ENCODE measurements around the gene TPSAB1. TPM values are rescaled to one million over a fixed set of nuclear protein-coding genes. Genes with fewer than 3 reads are reported as not detected.
"Not testable (repeated sequence)": the region's sequence is repeated elsewhere in the genome, so short reads cannot be mapped to it uniquely, and the experiment has no call there.

The TPSAB1 gene
- total RNA-seq, 1 experiment from 2014 or later: not detected

GRCh38 chr16:1225728-1226311 lies 14.7 kb upstream of the TPSAB1 start:
- H3K27me3 ChIP-seq: peaks cover 18% of the 10 kb centered on the region
- not testable (repeated sequence) for H3K4me1 ChIP-seq; DNase-seq; H3K4me3 ChIP-seq; H3K27ac ChIP-seq; H3K36me3 ChIP-seq; H3K9me3 ChIP-seq (replicated peaks)

GRCh38 chr16:1226692-1227091 lies 13.8 kb upstream of the TPSAB1 start:
- not testable (repeated sequence) for H3K36me3 ChIP-seq; H3K4me1 ChIP-seq; DNase-seq; H3K9me3 ChIP-seq (replicated peaks); H3K27ac ChIP-seq; H3K4me3 ChIP-seq
- peaks cover 18% of the 10 kb centered on the region for H3K27me3 ChIP-seq

GRCh38 chr16:1228227-1228626 lies 12.3 kb upstream of the TPSAB1 start:
- not testable (repeated sequence) for H3K4me1 ChIP-seq; H3K4me3 ChIP-seq; DNase-seq; H3K27ac ChIP-seq; H3K36me3 ChIP-seq; H3K9me3 ChIP-seq (replicated peaks)
- peaks cover 13% of the 10 kb centered on the region for H3K27me3 ChIP-seq

GRCh38 chr16:1229476-1229875 lies 11.0 kb upstream of the TPSAB1 start:
- H3K4me1 ChIP-seq; H3K36me3 ChIP-seq; H3K27ac ChIP-seq; H3K9me3 ChIP-seq (replicated peaks); DNase-seq; H3K27me3 ChIP-seq; H3K4me3 ChIP-seq: not testable (repeated sequence)

- H3K27me3 ChIP-seq; DNase-seq; H3K4me1 ChIP-seq; H3K9me3 ChIP-seq (replicated peaks); H3K4me3 ChIP-seq; H3K27ac ChIP-seq; H3K36me3 ChIP-seq: not testable (repeated sequence)
Measured at GRCh38 chr16:1230084-1230470, 10.4 kb upstream of the TPSAB1 start, which contains the start of gene TPSB2. Gene TPSB2, minus strand, starts transcription at chr16:1230184. Its CDS starts 233 bp downstream, at chr16:1229951.

GRCh38 chr16:1230471-1231212 lies 9.9 kb upstream of the TPSAB1 start:
- H3K36me3 ChIP-seq; H3K4me1 ChIP-seq; H3K9me3 ChIP-seq (replicated peaks); DNase-seq; H3K4me3 ChIP-seq; H3K27ac ChIP-seq; H3K27me3 ChIP-seq: not testable (repeated sequence)

GRCh38 chr16:1231301-1231700 lies 9.2 kb upstream of the TPSAB1 start:
- H3K27me3 ChIP-seq; H3K36me3 ChIP-seq; H3K27ac ChIP-seq; H3K4me1 ChIP-seq; DNase-seq; H3K9me3 ChIP-seq (replicated peaks); H3K4me3 ChIP-seq: not testable (repeated sequence)

- H3K36me3 ChIP-seq, DNase-seq: not testable (repeated sequence)
Measured at GRCh38 chr16:1232049-1232748, 8.3 kb upstream of the TPSAB1 start.

GRCh38 chr16:1236659-1237058 lies 3.8 kb upstream of the TPSAB1 start:
- H3K4me1 ChIP-seq; H3K27ac ChIP-seq; H3K36me3 ChIP-seq; H3K9me3 ChIP-seq (replicated peaks); DNase-seq; H3K27me3 ChIP-seq; H3K4me3 ChIP-seq: not testable (repeated sequence)

More at GRCh38 chr16:1232049-1232748, 8.3 kb upstream of the TPSAB1 start:
- H3K4me1 ChIP-seq; H3K9me3 ChIP-seq (replicated peaks); H3K27ac ChIP-seq; H3K27me3 ChIP-seq; H3K4me3 ChIP-seq: not testable (repeated sequence)

GRCh38 chr16:1237990-1238389 lies 2.5 kb upstream of the TPSAB1 start:
- no peaks in the 10 kb centered on the region for H3K36me3 ChIP-seq
- no peaks in the 10 kb centered on the region for H3K4me1 ChIP-seq
- H3K4me3 ChIP-seq: no peak overlapping the region
- H3K9me3 ChIP-seq (replicated peaks): no peaks in the 10 kb centered on the region
- no peaks in the 10 kb centered on the region for H3K27me3 ChIP-seq
- no peak overlapping the region for H3K27ac ChIP-seq
- DNase-seq: no peak

- not testable (repeated sequence) for H3K36me3 ChIP-seq; H3K4me1 ChIP-seq; H3K27me3 ChIP-seq; H3K9me3 ChIP-seq (replicated peaks); DNase-seq; H3K4me3 ChIP-seq; H3K27ac ChIP-seq
Measured at GRCh38 chr16:1238909-1239308, 1.6 kb upstream of the TPSAB1 start.

- not testable (repeated sequence) for H3K27ac ChIP-seq; DNase-seq; H3K9me3 ChIP-seq (replicated peaks); H3K36me3 ChIP-seq; H3K4me3 ChIP-seq; H3K27me3 ChIP-seq; H3K4me1 ChIP-seq
Measured at GRCh38 chr16:1239575-1239974, 930 bp upstream of the TPSAB1 start.

- not testable (repeated sequence) for H3K27me3 ChIP-seq; H3K27ac ChIP-seq; H3K36me3 ChIP-seq; DNase-seq; H3K9me3 ChIP-seq (replicated peaks); H3K4me3 ChIP-seq; H3K4me1 ChIP-seq
Measured at GRCh38 chr16:1241081-1241480, 576 bp downstream of the TPSAB1 start.

- H3K36me3 ChIP-seq; H3K27ac ChIP-seq; H3K4me3 ChIP-seq; H3K27me3 ChIP-seq; DNase-seq; H3K9me3 ChIP-seq (replicated peaks); H3K4me1 ChIP-seq: not testable (repeated sequence)
Measured at GRCh38 chr16:1243363-1243762, 2.9 kb downstream of the TPSAB1 start.

- not testable (repeated sequence) for H3K4me3 ChIP-seq; H3K36me3 ChIP-seq; H3K4me1 ChIP-seq; H3K9me3 ChIP-seq (replicated peaks); DNase-seq; H3K27ac ChIP-seq; H3K27me3 ChIP-seq
Measured at GRCh38 chr16:1243907-1244850, 3.7 kb downstream of the TPSAB1 start.
